ENCODE results near the gene KIF5C. TPM values are rescaled to one million over a fixed set of nuclear protein-coding genes. Genes with fewer than 3 reads are reported as not detected.

KIF5C gene
- total RNA-seq (2021; ENCODE audit: unreplicated experiment) (1.6 TPM), Bru-seq, nascent RNA (percentile 33 among the genes with signal in this experiment), BruChase-seq, experiment 1, labeled RNA remaining after a 2-hour chase (percentile 28 among the genes with signal in this experiment), BruChase-seq, experiment 2, labeled RNA remaining after a 6-hour chase (percentile 33 among the genes with signal in this experiment)
- 0.86 TPM for polyA plus RNA-seq (2012; ENCODE audit: insufficient read length)
- long read RNA-seq, result 0 reads

- ChIA-PET CTCF (interaction anchor here (0.6 kb wide), 1 partner anchor 170 kb away, joined by 3 read pairs; no protein-coding TSS in a partner anchor), POLR2A (no interaction called here)
- Histone ChIP-seq H3K9me3 (ENCODE audit: control insufficient read depth, insufficient read depth, low read depth, low read length) (no peaks in the 10 kb centered on the region), H3K36me3 (ENCODE audit: control insufficient read depth, insufficient read depth, low read length) (no peaks in the 10 kb centered on the region), H3K4me3 (ENCODE audit: low read depth in 2 of 2, low read length in 2 of 2) (peak within 1 kb of the TSS; percentile 23 to 40), H3K27ac (ENCODE audit: low read length) (no peak within 1 kb of the TSS), H3K27me3 (ENCODE audit: control insufficient read depth, insufficient read depth, low read length) (peaks cover 18% of the 10 kb centered on the region), H3K4me1 (ENCODE audit: control insufficient read depth, insufficient read depth, low read length) (peaks cover 5% of the 10 kb centered on the region; the same call in 1 of the 2 replicates)
- DNase-seq (ENCODE audit: low read depth, low spot score) (no peak), ATAC-seq (peak; percentile 95)
- in situ Hi-C loops (cut with HindIII; ENCODE audit: low pct_unique_long_range_greater_than_20kb, low sequenced_read_pairs), result no loop called here
- BruUV-seq (replicated peaks), result no TSS peak
- intact Hi-C loops (cut with micrococcal nuclease; ENCODE audit: unreplicated experiment), result no loop called here
- no peak for TF ChIP-seq SIN3A (IDR thresholded peaks at IDR 0.05; ENCODE audit: borderline replicate concordance, insufficient read depth, low read depth, low read length)
- TF ChIP-seq TCF7L2 (IDR thresholded peaks at IDR 0.05; ENCODE audit: low read depth, low read length), result no peak
- no peak for TF ChIP-seq REST (IDR thresholded peaks at IDR 0.05; ENCODE audit: insufficient read depth in 1 of 2, low read depth in 2 of 2, low read length in 1 of 2)
- TF ChIP-seq POLR2AphosphoS5 (IDR thresholded peaks at IDR 0.05; ENCODE audit: low read depth, low read length), result no peak
- TF ChIP-seq, protein P1, sequence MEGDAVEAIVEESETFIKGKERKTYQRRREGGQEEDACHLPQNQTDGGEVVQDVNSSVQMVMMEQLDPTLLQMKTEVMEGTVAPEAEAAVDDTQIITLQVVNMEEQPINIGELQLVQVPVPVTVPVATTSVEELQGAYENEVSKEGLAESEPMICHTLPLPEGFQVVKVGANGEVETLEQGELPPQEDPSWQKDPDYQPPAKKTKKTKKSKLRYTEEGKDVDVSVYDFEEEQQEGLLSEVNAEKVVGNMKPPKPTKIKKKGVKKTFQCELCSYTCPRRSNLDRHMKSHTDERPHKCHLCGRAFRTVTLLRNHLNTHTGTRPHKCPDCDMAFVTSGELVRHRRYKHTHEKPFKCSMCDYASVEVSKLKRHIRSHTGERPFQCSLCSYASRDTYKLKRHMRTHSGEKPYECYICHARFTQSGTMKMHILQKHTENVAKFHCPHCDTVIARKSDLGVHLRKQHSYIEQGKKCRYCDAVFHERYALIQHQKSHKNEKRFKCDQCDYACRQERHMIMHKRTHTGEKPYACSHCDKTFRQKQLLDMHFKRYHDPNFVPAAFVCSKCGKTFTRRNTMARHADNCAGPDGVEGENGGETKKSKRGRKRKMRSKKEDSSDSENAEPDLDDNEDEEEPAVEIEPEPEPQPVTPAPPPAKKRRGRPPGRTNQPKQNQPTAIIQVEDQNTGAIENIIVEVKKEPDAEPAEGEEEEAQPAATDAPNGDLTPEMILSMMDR (IDR thresholded peaks at IDR 0.05), result no peak
These were observed at the start of gene KIF5C for GRCh38 chr2:148874868-148875341. KIF5C (plus strand) TSS chr2:148875227; CDS start chr2:148875618, 391 bp downstream.

GRCh38 chr2:148826791-148827190 is 48.2 kb upstream of the KIF5C start:
- no peak for TF ChIP-seq TCF7L2 (IDR thresholded peaks at IDR 0.05; ENCODE audit: low read depth, low read length)
- TF ChIP-seq POLR2AphosphoS5 (IDR thresholded peaks at IDR 0.05; ENCODE audit: low read depth, low read length), result no peak
- no peak for TF ChIP-seq SIN3A (IDR thresholded peaks at IDR 0.05; ENCODE audit: borderline replicate concordance, insufficient read depth, low read depth, low read length)
- TF ChIP-seq, protein P1 (IDR thresholded peaks at IDR 0.05), result no peak
- TF ChIP-seq REST (IDR thresholded peaks at IDR 0.05; ENCODE audit: insufficient read depth in 1 of 2, low read depth in 2 of 2, low read length in 1 of 2), result no peak
- intact Hi-C loops (cut with micrococcal nuclease; ENCODE audit: unreplicated experiment), result no loop called here
- no peaks in the 10 kb centered on the region for H3K4me1 ChIP-seq (ENCODE audit: control insufficient read depth, insufficient read depth, low read length)
- in situ Hi-C loops (cut with HindIII; ENCODE audit: low pct_unique_long_range_greater_than_20kb, low sequenced_read_pairs), result no loop called here
- H3K9me3 ChIP-seq (ENCODE audit: control insufficient read depth, insufficient read depth, low read depth, low read length), result no peaks in the 10 kb centered on the region
- ATAC-seq, result no peak
- peaks cover 2% of the 10 kb centered on the region; the same call in 1 of the 2 replicates for H3K27me3 ChIP-seq (ENCODE audit: control insufficient read depth, insufficient read depth, low read length)
- H3K27ac ChIP-seq (ENCODE audit: low read length), result no peak overlapping the region
- H3K36me3 ChIP-seq (ENCODE audit: control insufficient read depth, insufficient read depth, low read length), result no peaks in the 10 kb centered on the region
- no peak overlapping the region for H3K4me3 ChIP-seq (ENCODE audit: low read depth in 2 of 2, low read length in 2 of 2)
- BruUV-seq (replicated peaks), result no TSS peak
- CTCF ChIA-PET, result no interaction called here
- DNase-seq (ENCODE audit: low read depth, low spot score), result no peak
- POLR2A ChIA-PET, result no interaction called here

Data from Panc1 (cell line).